ENCODE data around the gene ERBB4.

DNA sequence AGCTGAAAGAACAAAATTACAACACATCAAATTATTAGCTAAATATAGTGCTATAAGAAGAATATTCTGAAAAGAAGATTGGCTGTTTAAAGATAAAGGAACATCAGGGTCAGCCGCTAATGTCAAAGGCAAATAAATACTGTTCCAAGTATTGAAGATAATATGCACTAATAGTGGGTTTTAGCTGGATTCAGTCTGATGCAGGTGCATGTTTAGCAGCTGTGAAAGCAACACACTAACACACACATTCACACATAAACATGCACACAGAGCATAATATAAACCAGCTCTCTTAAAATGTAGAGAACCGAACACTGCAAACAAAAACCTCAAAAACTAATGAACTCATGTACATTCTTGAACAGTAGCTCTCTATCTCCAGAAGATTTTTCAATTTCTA, 634.6 kb downstream of the ERBB4 start:
- TF ChIP-seq, protein P1, sequence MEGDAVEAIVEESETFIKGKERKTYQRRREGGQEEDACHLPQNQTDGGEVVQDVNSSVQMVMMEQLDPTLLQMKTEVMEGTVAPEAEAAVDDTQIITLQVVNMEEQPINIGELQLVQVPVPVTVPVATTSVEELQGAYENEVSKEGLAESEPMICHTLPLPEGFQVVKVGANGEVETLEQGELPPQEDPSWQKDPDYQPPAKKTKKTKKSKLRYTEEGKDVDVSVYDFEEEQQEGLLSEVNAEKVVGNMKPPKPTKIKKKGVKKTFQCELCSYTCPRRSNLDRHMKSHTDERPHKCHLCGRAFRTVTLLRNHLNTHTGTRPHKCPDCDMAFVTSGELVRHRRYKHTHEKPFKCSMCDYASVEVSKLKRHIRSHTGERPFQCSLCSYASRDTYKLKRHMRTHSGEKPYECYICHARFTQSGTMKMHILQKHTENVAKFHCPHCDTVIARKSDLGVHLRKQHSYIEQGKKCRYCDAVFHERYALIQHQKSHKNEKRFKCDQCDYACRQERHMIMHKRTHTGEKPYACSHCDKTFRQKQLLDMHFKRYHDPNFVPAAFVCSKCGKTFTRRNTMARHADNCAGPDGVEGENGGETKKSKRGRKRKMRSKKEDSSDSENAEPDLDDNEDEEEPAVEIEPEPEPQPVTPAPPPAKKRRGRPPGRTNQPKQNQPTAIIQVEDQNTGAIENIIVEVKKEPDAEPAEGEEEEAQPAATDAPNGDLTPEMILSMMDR (IDR thresholded peaks at IDR 0.05): no peak
- no peak for TF ChIP-seq POLR2A (IDR thresholded peaks at IDR 0.05)

All from uterus (tissue), 2 donors.